Endothelial cell (in vitro differentiated cells): ENCODE data around the gene PAFAH1B2. TPM values are rescaled to one million over a fixed set of nuclear protein-coding genes. Genes with fewer than 3 reads are reported as not detected.
A peak's percentile ranks its signal among the peaks of the same experiment; 100 is the strongest.

Experiments
- DNase-seq: peaks from one replicate; pipeline ENCODE4 v3.0.0; 2021; ENCODE audit warnings: low spot score
- H3K27ac Mint-ChIP-seq: one replicate; pipeline ENCODE4 v1.8.0; 2021; ENCODE audit warnings: mixed read lengths, inconsistent platforms; ENCODE audit not compliant: unreplicated experiment
- H3K27me3 Mint-ChIP-seq: one replicate; pipeline ENCODE4 v1.8.0; 2021; ENCODE audit warnings: mild to moderate bottlenecking, moderate library complexity, mixed read lengths, inconsistent platforms; ENCODE audit not compliant: unreplicated experiment
- H3K36me3 Mint-ChIP-seq: one replicate; pipeline ENCODE4 v1.8.0; 2021; ENCODE audit warnings: mild to moderate bottlenecking, low read depth, mixed read lengths, inconsistent platforms; ENCODE audit not compliant: unreplicated experiment
- H3K4me1 Mint-ChIP-seq: one replicate; pipeline ENCODE4 v1.8.0; 2021; ENCODE audit warnings: mild to moderate bottlenecking, mixed read lengths, inconsistent platforms; ENCODE audit not compliant: unreplicated experiment
- H3K4me3 Mint-ChIP-seq: one replicate; pipeline ENCODE4 v1.8.0; 2021; ENCODE audit warnings: mild to moderate bottlenecking, mixed read lengths, inconsistent platforms; ENCODE audit not compliant: unreplicated experiment
- H3K9me3 Mint-ChIP-seq: one replicate; pipeline ENCODE4 v1.8.0; 2021; ENCODE audit warnings: mixed read lengths, inconsistent platforms; ENCODE audit not compliant: unreplicated experiment
- CTCF ChIP-seq: fragments of 200-600 bp; sonication (generic); IDR thresholded peaks from one replicate; pipeline ENCODE4 v1.5.0; 2021; ENCODE audit warnings: antibody characterized with exemption; ENCODE audit not compliant: unreplicated experiment
- total RNA-seq: library from RNA; stranded (reverse); fragmentation: NEBNext Ultra II Directional; extraction: Animal tissue kit (Norgen Biotek cat#: 25700); gene quantifications from one replicate; pipeline ENCODE4 v1.2.1, GENCODE V29; 2021; ENCODE audit not compliant: unreplicated experiment

Gene PAFAH1B2
- total RNA-seq, 1 donor from 2014 or later: 87.4 TPM

GRCh38 chr11:117198613-117199012, 54.5 kb downstream of the PAFAH1B2 start:
- Mint-ChIP-seq H3K36me3 (peaks cover 19% of the 10 kb centered on the region), H3K4me1 (peaks cover 11% of the 10 kb centered on the region), H3K4me3 (peak overlapping the region; percentile 37), H3K9me3 (no peaks in the 10 kb centered on the region), H3K27me3 (peaks cover 20% of the 10 kb centered on the region), H3K27ac (peak overlapping the region; percentile 30)
- no peak for DNase-seq
- no peak for TF ChIP-seq CTCF

GRCh38 chr11:117199053-117199915, 55.2 kb downstream of the PAFAH1B2 start, which contains the start of gene TAGLN:
Gene TAGLN, plus strand, starts transcription at chr11:117199370. Its CDS starts 3,644 bp downstream, at chr11:117203014.
- H3K4me3 Mint-ChIP-seq: peak within 1 kb of the TSS; percentile 37
- H3K36me3 Mint-ChIP-seq: peaks cover 19% of the 10 kb centered on the region
- peaks cover 11% of the 10 kb centered on the region for H3K4me1 Mint-ChIP-seq
- H3K27ac Mint-ChIP-seq: peak within 1 kb of the TSS; percentile 30
- peak; percentile 48 for DNase-seq
- H3K27me3 Mint-ChIP-seq: peaks cover 24% of the 10 kb centered on the region
- H3K9me3 Mint-ChIP-seq: no peaks in the 10 kb centered on the region
- no peak for TF ChIP-seq CTCF

GRCh38 chr11:117199916-117200812, 56.1 kb downstream of the PAFAH1B2 start:
- no peak for DNase-seq
- peaks cover 19% of the 10 kb centered on the region for H3K27me3 Mint-ChIP-seq
- no peaks in the 10 kb centered on the region for H3K9me3 Mint-ChIP-seq
- peaks cover 18% of the 10 kb centered on the region for H3K36me3 Mint-ChIP-seq
- no peak overlapping the region for H3K4me3 Mint-ChIP-seq
- H3K4me1 Mint-ChIP-seq: peaks cover 11% of the 10 kb centered on the region
- H3K27ac Mint-ChIP-seq: no peak overlapping the region
- no peak for TF ChIP-seq CTCF

GRCh38 chr11:117200813-117201657, 56.9 kb downstream of the PAFAH1B2 start:
- no peak overlapping the region for H3K4me3 Mint-ChIP-seq
- peaks cover 19% of the 10 kb centered on the region for H3K27me3 Mint-ChIP-seq
- no peak overlapping the region for H3K27ac Mint-ChIP-seq
- peaks cover 14% of the 10 kb centered on the region for H3K36me3 Mint-ChIP-seq
- DNase-seq: no peak
- peaks cover 11% of the 10 kb centered on the region for H3K4me1 Mint-ChIP-seq
- no peak for TF ChIP-seq CTCF
- H3K9me3 Mint-ChIP-seq: no peaks in the 10 kb centered on the region
